ENCODE data around the gene ZNF280B. TPM values are rescaled to one million over a fixed set of nuclear protein-coding genes. Genes with fewer than 3 reads are reported as not detected.
"Not testable (repeated sequence)": the region's sequence is repeated elsewhere in the genome, so short reads cannot be mapped to it uniquely, and the experiment has no call there.

ZNF280B gene
- total and polyA plus RNA-seq, 12 donors: 0.01 to 2.7 (median 0.80) TPM

DNA sequence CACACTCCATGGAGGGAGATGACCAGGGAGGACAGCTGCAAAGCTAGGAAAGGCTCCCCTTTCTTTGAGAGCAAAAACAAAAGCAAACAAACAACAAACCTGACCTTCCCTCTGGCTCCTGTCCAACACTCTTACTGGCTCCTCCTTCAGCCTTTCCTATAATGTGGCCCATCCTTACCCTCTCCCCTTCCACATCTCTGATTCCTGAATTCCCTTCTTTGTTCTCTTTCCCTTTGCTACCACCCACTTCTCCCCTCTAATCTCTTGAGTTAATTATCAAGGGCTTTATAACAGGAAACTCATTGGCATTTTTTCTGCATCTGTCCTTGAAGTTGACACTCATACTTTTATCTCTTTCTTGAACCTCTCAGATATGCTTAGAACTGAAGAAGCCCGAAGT is 56.3 kb downstream of the ZNF280B start:
- intact Hi-C loops (cut with DNase I): no loop called here
- Histone ChIP-seq H3K9me3 (peaks cover 0 to 26% (median under 1%) of the 10 kb centered on the region in 11 donors), H3K4me1 (no peaks in the 10 kb centered on the region), H3K27ac (no peak overlapping the region), H3K36me3 (no peaks in the 10 kb centered on the region), H3K27me3 (peaks cover 0 to 76% (median 28%) of the 10 kb centered on the region in 7 donors), H3K4me3 (no peak overlapping the region)
- DNase-seq: no peak
- TF ChIP-seq, protein P1, sequence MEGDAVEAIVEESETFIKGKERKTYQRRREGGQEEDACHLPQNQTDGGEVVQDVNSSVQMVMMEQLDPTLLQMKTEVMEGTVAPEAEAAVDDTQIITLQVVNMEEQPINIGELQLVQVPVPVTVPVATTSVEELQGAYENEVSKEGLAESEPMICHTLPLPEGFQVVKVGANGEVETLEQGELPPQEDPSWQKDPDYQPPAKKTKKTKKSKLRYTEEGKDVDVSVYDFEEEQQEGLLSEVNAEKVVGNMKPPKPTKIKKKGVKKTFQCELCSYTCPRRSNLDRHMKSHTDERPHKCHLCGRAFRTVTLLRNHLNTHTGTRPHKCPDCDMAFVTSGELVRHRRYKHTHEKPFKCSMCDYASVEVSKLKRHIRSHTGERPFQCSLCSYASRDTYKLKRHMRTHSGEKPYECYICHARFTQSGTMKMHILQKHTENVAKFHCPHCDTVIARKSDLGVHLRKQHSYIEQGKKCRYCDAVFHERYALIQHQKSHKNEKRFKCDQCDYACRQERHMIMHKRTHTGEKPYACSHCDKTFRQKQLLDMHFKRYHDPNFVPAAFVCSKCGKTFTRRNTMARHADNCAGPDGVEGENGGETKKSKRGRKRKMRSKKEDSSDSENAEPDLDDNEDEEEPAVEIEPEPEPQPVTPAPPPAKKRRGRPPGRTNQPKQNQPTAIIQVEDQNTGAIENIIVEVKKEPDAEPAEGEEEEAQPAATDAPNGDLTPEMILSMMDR (IDR thresholded peaks at IDR 0.05): no peak
- ATAC-seq: no peak
- WGBS, 2 donors: 72 to 75% methylated on average over 1 of the region's 1 CpG

DNA sequence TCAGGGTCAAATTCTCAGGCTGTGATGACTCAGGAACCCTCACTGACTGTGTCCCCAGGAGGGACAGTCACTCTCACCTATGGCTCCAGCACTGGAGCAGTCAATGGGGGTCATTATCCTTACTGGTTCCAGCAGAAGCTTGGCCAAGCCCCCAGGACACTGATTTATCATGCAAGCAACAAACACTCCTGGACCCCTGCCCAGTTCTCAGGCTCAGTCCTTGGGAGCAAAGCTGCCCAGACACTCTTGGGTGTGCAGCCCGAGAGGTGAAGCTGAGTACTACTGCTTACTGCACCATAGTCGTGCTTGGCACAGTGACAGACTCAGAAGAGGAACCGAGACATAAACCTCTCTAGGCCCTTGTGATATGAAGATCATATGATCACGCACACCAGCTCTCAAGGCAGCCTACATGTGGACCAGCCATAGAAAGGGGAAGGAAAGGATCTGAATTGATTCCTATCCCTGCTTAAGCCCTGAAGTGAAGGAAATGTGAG is 58.2 kb downstream of the ZNF280B start:
- H3K36me3 ChIP-seq: no peaks in the 10 kb centered on the region
- ATAC-seq (peak in 3 of 8 donors; percentile 46 to 58 (median 51)), DNase-seq (peak in 1 of 2 donors; percentile 5)
- H3K27ac ChIP-seq: no peak overlapping the region
- H3K9me3 ChIP-seq: peaks cover 0 to 18% (median 0%) of the 10 kb centered on the region in 11 donors
- intact Hi-C loops (cut with DNase I): no loop called here
- H3K27me3 ChIP-seq: peaks cover 0 to 64% (median 25%) of the 10 kb centered on the region in 7 donors
- H3K4me3 ChIP-seq: no peak overlapping the region
- H3K4me1 ChIP-seq: no peaks in the 10 kb centered on the region
- TF ChIP-seq, protein P1 (IDR thresholded peaks at IDR 0.05): no peak
- 31 to 32% methylated on average over 4 of the region's 4 CpGs for WGBS, 2 donors

DNA sequence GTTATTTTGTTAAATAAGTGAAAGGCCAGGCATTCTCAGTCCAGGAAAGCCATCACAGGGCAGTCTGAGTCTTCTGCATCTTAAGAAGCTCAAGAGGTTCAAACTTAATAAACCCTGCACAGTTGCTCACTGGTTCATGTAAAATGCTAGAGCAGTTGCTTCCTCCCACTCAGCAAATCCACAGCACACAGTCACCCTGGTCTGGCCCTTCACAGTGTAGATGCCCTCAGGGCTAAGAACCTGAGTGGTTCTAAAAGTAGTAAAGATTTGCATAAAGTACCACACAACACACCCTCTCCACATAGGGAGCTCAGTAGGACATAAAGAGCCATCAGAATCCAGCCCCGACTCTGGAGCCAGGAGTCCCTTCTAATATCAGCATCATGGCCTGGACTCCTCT is 58.7 kb downstream of the ZNF280B start:
- no peak for ATAC-seq
- intact Hi-C loops (cut with DNase I): no loop called here

DNA sequence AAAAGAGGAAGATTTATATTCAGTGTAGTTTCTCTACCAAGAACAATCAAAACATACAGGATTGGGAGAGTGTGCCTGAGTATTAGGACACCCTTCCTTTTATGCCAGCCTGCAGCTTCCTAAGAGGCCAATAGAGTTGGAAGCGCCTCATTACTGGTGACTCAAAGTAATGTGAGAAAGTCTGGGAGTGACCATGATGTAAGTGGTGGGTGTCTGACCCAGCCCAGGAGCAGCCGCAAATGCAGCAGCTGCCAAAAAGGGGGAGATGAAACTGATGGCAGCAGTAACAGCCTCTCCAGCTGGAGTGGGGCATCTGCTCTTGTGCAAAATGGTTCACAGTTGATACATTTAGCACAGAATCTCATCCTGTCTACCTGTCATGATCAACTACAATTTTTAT is 62.0 kb downstream of the ZNF280B start:
- ATAC-seq: no peak
- H3K4me3 ChIP-seq: no peak overlapping the region
- no peaks in the 10 kb centered on the region for H3K4me1 ChIP-seq
- H3K9me3 ChIP-seq: peaks cover 0 to 26% (median 2%) of the 10 kb centered on the region in 11 donors
- no peak for DNase-seq
- WGBS, 2 donors: 39% methylated on average over 2 of the region's 2 CpGs
- intact Hi-C loops (cut with DNase I): no loop called here
- no peak overlapping the region for H3K27ac ChIP-seq
- H3K27me3 ChIP-seq: peaks cover 0 to 48% (median 22%) of the 10 kb centered on the region in 7 donors
- TF ChIP-seq, protein P1 (IDR thresholded peaks at IDR 0.05): no peak
- H3K36me3 ChIP-seq: no peaks in the 10 kb centered on the region

More for the DNA sequence above, 58.7 kb downstream of the ZNF280B start:
- DNase-seq: no peak
- peaks cover 0 to 19% (median 3%) of the 10 kb centered on the region in 11 donors for H3K9me3 ChIP-seq
- no peaks in the 10 kb centered on the region for H3K4me1 ChIP-seq
- H3K27ac ChIP-seq: no peak overlapping the region
- H3K4me3 ChIP-seq: no peak overlapping the region
- H3K27me3 ChIP-seq: peaks cover 0 to 68% (median 30%) of the 10 kb centered on the region in 7 donors
- WGBS, 2 donors: 79 to 92% methylated on average over 1 of the region's 1 CpG
- no peaks in the 10 kb centered on the region for H3K36me3 ChIP-seq
- TF ChIP-seq, protein P1 (IDR thresholded peaks at IDR 0.05): no peak

DNA sequence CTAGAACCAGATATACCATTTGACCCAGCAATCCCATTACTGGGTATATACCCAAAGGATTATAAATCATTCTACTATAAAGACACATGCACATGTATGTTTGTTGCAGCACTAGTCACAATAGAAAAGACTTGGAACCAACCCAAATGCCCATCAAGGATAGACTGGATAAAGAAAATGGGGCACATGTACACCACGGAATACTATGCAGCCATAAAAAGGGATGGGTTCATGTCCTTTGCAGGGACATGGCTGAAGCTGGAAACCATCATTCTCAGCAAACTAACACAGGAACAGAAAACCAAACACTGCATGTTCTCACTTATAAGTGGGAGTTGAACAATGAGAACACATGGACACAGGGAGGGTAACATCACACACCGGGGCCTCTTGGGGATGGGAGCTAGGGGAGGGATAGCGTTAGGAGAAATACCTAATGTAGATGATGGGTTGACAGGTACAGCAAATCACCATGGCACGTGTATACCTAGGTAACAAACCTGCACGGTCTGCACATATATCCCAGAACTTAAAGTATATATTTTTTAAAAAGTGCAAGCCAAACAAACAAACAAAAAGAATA is 64.4 kb downstream of the ZNF280B start:
- H3K4me3 ChIP-seq; ATAC-seq; H3K4me1 ChIP-seq; intact Hi-C loops (cut with DNase I); DNase-seq; H3K36me3 ChIP-seq; H3K27ac ChIP-seq: not testable (repeated sequence)
- 77 to 82% methylated on average over 5 of the region's 5 CpGs for WGBS, 2 donors
- H3K27me3 ChIP-seq: peaks cover 0 to 44% (median 29%) of the 10 kb centered on the region in 7 donors
- peaks cover 0 to 26% (median 2%) of the 10 kb centered on the region in 11 donors for H3K9me3 ChIP-seq
